Measurements from ENCODE around the gene TNFSF13. TPM values are rescaled to one million over a fixed set of nuclear protein-coding genes. Genes with fewer than 3 reads are reported as not detected.
A peak's percentile ranks its signal among the peaks of the same experiment; 100 is the strongest.

The TNFSF13 gene
- total RNA-seq = 5.9 TPM

- ATAC-seq (peak; percentile 6), DNase-seq (ENCODE audit: low spot score) (peak; percentile 69)
Measured at GRCh38 chr17:7558544-7559319, at the start of gene TNFSF13. Gene TNFSF13 (plus strand): TSS chr17:7558750. CDS start chr17:7559040, 290 bp downstream.

DNA sequence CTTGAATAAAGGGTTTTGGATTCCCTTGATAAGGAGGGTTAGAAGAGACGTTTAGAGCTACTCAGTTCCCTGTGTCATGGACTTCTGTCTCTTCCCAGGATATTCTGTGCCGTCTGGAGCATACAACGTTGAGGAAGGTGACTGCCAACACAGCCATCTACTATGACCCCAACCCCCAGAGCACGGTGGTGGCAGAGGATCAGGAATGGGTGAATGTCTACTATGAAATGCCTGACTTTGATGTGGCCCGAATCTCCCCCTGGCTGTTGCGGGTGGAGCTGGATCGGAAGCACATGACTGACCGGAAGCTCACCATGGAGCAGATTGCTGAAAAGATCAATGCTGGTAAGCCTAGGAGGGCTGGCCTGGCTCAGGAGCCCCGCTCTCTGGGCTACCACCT, 49.7 kb upstream of the TNFSF13 start:
- DNase-seq (ENCODE audit: low spot score) (no peak), ATAC-seq (no peak)

- no peak for ATAC-seq
- no peak for DNase-seq (ENCODE audit: low spot score)
Measured at GRCh38 chr17:7509937-7510336, 48.6 kb upstream of the TNFSF13 start.

GRCh38 chr17:7511108-7511507, 47.4 kb upstream of the TNFSF13 start:
- DNase-seq (ENCODE audit: low spot score) (no peak), ATAC-seq (no peak)

DNA sequence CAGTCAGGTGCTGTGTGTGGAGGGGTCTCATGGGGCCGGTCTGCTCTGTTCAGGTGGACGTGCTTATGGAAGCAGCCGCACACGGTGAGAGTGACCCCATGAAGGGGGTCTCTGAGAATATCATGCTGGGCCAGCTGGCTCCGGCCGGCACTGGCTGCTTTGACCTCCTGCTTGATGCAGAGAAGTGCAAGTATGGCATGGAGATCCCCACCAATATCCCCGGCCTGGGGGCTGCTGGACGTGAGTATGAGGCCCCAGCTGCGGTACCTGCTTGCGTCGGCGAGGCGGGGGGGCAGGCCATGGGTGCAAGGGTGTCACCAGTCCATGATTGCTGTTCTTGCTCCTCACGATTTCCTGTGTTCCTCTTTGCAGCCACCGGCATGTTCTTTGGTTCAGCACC, 46.4 kb upstream of the TNFSF13 start:
- no peak for DNase-seq (ENCODE audit: low spot score)
- no peak for ATAC-seq

DNA sequence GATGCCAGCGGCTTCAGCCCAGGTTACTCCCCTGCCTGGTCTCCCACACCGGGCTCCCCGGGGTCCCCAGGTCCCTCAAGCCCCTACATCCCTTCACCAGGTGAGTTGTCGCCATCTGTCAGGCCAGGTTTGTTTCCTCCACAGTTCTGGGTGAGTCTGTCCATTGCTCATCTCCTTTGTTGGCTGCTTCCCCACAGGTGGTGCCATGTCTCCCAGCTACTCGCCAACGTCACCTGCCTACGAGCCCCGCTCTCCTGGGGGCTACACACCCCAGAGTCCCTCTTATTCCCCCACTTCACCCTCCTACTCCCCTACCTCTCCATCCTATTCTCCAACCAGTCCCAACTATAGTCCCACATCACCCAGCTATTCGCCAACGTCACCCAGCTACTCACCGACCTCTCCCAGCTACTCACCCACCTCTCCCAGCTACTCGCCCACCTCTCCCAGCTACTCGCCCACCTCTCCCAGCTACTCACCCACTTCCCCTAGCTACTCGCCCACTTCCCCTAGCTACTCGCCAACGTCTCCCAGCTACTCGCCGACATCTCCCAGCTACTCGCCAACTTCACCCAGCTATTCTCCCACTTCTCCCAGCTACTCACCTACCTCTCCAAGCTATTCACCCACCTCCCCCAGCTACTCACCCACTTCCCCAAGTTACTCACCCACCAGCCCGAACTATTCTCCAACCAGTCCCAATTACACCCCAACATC, 45.6 kb upstream of the TNFSF13 start:
- no peak for DNase-seq (ENCODE audit: low spot score)
- no peak for ATAC-seq

GRCh38 chr17:7513850-7514419, 44.6 kb upstream of the TNFSF13 start:
- ATAC-seq (no peak), DNase-seq (ENCODE audit: low spot score) (no peak)

- ATAC-seq = peak; percentile 52
Measured at GRCh38 chr17:7515911-7516610, 42.5 kb upstream of the TNFSF13 start.

DNA sequence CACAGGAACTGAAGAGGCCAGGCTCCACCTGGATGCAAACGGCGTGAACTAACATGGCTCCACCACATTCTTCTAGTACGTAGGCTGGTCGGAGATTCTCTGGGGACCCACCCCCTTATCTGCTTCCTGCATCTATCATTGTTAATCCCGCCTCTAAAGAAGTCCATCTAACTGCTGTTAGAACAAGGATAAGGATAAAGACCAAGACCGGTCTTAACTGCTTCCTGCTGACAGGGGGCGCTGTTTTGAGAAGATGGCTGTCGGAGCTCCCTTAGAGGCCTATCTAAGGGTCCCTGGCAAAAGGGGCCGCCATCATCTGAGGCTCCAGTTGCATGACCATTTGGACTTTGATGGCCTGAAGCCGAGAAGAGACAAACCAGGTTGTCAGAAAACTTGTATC, 35.5 kb upstream of the TNFSF13 start:
- ATAC-seq (no peak), DNase-seq (ENCODE audit: low spot score) (no peak)

More at GRCh38 chr17:7515911-7516610, 42.5 kb upstream of the TNFSF13 start:
- DNase-seq (ENCODE audit: low spot score) = no peak

DNA sequence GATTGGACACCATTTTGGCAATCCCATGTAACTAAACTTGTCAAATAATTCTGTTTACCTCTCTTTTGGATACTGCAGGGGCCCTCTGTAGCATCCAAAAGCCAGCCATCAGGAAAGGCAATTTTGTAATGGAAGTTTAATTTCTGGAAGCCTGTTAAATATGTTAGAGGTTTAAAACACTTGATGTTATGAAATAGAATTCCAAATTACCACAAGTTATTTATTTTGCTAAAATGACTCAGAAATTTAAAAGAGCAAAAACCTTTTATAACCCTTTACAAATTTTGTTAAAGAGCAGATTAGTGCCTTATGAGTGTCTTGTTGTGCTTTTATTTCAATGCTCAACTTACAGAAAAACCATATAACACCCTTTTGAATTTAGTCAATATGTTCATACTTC, 29.7 kb upstream of the TNFSF13 start:
- DNase-seq (ENCODE audit: low spot score) = no peak
- no peak for ATAC-seq

DNA sequence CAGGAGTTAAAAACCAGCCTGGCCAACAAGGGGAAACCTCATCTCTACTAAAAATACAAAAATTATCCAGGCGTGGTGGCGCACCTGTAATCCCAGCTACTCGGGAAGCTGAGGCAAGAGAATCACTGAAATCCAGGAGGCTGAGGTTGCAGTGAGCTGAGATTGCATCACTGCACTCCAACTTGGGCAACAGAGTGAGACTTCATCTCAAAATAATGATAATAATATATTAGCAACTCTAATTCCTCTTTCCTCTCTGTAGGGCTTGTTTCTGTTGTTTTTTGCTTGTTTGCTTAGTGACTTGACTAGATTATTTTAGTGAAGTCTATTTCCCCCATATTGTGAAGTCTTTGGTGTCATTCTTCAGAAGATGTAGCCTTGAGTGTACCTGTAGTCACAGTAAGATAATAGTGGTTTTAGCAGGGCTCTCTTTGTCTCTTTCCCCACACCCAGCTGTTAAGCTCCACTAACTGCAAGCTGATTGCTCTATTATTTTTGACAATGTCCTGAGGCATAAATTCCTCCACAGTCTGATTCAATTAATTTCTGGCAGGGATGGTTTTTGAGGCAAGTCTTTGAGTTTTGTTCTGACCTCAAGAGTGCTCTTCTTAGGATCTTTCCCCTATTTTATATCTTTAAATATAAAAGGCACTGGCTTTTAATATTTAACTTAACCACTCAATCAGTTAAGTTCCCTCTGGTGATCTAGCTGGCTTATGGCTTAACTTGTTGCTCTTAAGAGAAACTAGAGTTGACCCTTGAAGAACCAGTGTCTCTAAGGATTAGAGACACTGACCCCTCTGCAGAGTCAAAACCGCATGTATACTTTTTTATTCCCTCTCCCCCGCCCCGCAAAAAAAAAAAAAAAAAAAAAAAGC, 28.3 kb upstream of the TNFSF13 start:
- DNase-seq (ENCODE audit: low spot score) = no peak
- no peak for ATAC-seq

GRCh38 chr17:7538050-7538449, 20.5 kb upstream of the TNFSF13 start:
- DNase-seq (ENCODE audit: low spot score) (no peak), ATAC-seq (no peak)

DNA sequence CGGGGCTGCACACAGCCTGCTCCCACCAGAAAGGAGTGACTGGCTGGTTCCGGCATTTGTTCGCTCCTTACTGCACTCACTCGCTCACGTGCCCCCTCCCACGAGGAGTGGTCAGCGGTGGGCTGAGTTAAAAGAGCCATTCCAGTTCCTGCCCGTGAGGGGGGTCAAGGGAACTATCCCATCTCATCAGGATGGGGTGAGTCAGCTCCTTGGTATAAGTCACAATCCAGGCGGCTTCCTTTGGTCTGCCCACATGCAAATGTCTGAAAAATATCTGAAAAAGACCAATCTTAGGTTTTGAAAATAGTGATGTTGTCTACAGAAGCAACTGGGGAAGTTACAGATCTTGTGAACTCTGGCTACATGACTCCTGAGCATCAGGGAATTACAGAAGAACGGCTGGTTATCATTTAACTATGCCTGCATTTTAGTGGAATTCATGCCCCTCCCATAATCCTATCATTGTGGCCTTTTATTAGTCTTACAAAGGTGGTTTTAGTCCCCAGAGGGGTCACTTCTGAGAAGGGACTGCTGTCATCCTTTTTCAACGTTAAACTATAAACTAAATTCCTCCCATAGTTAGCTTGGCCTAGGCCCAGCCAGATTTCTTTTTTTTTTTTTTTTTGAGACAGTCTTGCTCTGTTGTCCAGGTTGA, 19.5 kb upstream of the TNFSF13 start:
- no peak for DNase-seq (ENCODE audit: low spot score)
- ATAC-seq = no peak

DNA sequence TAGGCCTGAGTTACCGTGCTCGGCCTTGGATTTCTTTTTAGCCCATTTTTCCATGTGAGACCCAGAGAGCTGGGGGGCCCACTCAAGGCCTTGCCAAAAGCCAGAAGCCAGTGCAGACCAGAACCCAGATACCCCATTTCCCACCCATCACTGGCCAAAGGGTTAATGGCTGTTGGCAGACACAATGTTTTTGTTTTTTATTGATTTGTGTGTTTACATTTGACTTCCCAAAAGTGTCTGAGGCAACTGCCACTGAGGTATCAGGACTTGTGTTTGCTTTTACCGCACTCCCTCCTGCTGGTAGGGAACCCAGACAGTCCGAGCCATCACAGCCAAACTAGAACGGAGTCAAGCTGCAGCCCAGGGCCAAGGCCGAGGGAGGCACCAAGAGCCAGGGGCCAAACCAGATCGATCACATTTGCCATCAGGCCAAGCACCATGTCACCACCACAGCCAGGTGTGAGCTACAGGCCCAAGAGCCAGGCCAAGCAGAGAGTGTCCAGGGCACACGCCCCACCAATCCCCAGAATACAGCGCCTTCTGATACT, 17.4 kb upstream of the TNFSF13 start:
- no peak for ATAC-seq

GRCh38 chr17:7544911-7545310, 13.6 kb upstream of the TNFSF13 start:
- ATAC-seq (no peak), DNase-seq (ENCODE audit: low spot score) (no peak)

More for the DNA sequence above, 17.4 kb upstream of the TNFSF13 start:
- no peak for DNase-seq (ENCODE audit: low spot score)

DNA sequence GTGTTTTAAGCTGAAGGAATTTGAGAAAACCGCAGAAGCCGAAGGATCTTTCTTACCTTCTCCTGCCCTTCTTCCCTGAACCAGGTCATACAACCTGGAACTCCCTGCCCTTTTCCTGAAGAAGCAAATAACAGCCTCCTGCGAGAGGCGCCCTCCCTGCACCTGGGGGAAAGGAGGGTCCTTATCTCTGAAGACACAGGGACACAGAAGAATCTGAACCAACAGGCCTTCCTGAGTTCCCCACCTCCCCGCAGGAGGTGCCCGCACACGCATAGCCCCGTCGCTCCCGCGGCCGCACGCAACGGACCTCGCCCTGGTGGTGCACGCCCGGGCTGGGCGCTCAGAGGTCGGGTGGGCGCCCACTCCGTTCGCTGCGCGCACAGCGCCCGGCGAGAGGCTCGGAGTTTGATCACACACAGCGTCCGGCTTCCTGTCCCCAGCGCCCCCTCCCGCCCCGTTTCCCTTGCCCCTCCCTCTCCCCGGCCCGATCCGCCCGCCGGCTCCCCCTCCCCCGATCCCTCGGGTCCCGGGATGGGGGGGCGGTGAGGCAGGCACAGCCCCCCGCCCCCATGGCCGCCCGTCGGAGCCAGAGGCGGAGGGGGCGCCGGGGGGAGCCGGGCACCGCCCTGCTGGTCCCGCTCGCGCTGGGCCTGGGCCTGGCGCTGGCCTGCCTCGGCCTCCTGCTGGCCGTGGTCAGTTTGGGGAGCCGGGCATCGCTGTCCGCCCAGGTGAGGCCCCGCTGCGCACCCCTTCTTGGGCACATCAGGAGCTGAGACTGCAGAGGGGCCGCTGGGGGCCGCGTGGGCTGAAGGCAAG, 9.8 kb upstream of the TNFSF13 start, which contains the start of gene TNFSF12:
TSS of gene TNFSF12 (plus strand) at position 474 of the 816 bp plus-strand sequence. CDS start at position 570, 96 bp downstream.
- ATAC-seq (peak; percentile 88), DNase-seq (ENCODE audit: low spot score) (peak; percentile 66)

DNA sequence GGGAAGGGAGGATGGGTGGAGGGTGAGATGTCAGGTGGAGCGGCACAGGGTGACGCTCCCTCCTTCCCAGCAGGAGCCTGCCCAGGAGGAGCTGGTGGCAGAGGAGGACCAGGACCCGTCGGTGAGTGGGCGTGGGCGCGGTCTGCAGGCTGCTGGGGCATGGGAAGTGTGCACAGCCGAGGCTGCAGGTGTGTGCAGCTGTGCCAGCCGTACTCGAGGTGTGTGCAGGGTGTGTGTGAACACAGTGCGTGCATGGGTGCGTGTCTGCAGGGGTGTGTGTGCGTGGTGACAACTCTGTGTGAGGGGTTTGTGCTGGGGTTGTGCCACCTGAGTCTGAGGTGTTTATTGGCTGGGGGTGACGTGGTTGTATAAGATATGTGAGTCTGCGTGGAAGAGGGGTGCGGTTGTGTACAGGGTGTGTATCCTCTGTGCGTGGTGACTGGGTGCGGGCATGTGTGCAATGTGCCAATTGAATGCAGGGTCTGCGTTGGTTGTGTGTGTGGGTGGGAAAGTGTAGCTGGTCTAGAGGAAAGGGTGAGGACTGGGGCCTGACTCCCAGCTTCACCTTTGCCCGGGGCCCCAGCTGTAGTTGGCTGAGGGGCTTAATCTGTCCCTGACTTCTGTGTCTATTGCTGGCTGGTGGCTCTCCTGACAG, 9.0 kb upstream of the TNFSF13 start:
- DNase-seq (ENCODE audit: low spot score) (no peak), ATAC-seq (peak; percentile 56)

DNA sequence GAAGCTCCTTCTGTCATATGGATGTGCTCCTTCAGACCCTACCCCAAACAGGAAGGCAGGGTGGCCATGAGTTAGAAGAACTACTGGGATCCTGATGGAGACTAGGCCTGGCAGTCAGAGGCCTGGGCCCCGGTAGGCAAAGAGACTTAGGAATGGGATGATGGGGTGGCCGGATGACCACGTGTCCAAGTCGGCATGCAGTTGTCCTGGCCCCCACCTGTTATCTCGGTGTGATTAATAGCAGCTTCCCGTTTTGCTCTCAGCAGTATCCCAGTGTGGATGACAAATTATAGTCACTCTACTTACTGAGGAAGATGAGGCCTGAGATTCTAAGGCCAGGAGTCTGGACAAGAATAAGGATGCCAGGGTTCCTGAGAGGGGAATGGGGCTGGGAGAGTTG, 8.2 kb upstream of the TNFSF13 start:
- ATAC-seq (no peak), DNase-seq (ENCODE audit: low spot score) (no peak)

All from left lobe of liver (tissue), 2 donors.